ENCODE results near the gene CCNY. TPM values are rescaled to one million over a fixed set of nuclear protein-coding genes. Genes with fewer than 3 reads are reported as not detected.

CCNY gene
- total RNA-seq, 1 experiment from 2014 or later: 53.3 TPM

DNA sequence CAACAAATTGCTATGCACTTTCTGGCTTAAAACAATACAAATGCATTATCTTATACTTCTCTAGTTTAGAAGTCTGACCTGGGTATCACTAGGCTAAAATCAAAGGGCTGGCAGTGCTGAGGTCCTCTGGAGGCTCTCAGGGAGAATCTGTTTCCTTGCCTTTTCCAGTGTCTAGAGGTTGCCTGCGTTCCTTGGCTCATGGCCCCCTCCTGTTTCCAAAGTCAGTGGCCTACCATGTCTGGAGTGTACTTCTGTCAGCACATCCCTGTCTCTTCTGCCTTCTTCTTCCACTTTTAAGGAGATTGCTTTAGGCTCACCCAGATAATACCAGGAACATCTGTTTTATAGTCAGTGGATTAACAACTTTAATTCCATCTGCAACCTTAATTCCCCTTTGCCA, 52.4 kb downstream of the CCNY start:
- ATAC-seq: no peak
- POLR2A ChIA-PET: no interaction called here
- Mint-ChIP-seq H3K27me3 (ENCODE audit: low read depth) (no peaks in the 10 kb centered on the region), H3K36me3 (peaks cover 32% of the 10 kb centered on the region), H3K9me3 (peaks cover 39% of the 10 kb centered on the region), H3K4me1 (peaks cover 56% of the 10 kb centered on the region), H3K4me3 (no peak overlapping the region), H3K27ac (no peak overlapping the region)
- CTCF ChIA-PET: no interaction called here
- DNase-seq (ENCODE audit: low spot score): no peak
- TF ChIP-seq, protein P1, sequence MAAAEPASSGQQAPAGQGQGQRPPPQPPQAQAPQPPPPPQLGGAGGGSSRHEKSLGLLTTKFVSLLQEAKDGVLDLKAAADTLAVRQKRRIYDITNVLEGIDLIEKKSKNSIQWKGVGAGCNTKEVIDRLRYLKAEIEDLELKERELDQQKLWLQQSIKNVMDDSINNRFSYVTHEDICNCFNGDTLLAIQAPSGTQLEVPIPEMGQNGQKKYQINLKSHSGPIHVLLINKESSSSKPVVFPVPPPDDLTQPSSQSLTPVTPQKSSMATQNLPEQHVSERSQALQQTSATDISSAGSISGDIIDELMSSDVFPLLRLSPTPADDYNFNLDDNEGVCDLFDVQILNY (CRISPR knock-in tag; IDR thresholded peaks at IDR 0.05): no peak
- TF ChIP-seq MYBL2 (CRISPR knock-in tag; IDR thresholded peaks at IDR 0.05) (no peak), ELF4 (CRISPR knock-in tag; IDR thresholded peaks at IDR 0.05; ENCODE audit: low read depth) (no peak), ZNF317 (CRISPR knock-in tag; IDR thresholded peaks at IDR 0.05; ENCODE audit: borderline replicate concordance, low read depth) (no peak), ETV6 (CRISPR knock-in tag; IDR thresholded peaks at IDR 0.05) (no peak)
- TF ChIP-seq, protein P2, sequence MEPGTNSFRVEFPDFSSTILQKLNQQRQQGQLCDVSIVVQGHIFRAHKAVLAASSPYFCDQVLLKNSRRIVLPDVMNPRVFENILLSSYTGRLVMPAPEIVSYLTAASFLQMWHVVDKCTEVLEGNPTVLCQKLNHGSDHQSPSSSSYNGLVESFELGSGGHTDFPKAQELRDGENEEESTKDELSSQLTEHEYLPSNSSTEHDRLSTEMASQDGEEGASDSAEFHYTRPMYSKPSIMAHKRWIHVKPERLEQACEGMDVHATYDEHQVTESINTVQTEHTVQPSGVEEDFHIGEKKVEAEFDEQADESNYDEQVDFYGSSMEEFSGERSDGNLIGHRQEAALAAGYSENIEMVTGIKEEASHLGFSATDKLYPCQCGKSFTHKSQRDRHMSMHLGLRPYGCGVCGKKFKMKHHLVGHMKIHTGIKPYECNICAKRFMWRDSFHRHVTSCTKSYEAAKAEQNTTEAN (CRISPR knock-in tag; IDR thresholded peaks at IDR 0.05): no peak

DNA sequence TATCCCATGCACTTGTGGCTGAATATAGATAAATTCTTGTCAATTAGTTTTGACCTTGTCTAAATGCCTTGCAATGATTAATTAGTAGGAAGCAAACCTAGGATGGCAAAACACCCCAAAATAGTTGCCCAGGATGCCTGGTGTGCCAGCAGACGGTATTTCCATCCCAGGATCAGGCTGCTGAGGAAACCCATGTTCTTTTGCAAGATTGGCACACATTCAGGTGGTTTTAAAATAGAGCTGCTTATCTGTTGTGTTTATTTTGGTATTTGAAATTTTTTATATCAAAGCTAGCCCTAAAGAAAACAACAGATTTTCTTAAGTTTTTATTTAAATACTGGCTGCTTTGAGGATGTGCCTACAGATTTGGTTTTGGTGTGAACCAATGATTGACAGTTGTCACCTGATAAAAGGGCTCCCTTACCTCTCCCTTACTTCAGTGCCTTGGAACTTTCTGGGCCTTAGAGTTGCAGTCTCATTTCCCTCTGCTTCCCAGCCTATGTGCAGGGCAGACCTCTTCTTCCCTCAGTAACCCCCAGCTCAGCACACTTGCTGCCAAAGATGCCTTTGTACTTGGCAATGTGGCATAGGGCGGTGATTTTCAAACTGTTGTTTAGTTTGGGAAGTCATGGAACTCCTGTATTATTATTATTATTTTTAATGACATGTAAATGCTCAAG, 54.0 kb downstream of the CCNY start:
- DNase-seq (ENCODE audit: low spot score): no peak
- H3K9me3 Mint-ChIP-seq: peaks cover 39% of the 10 kb centered on the region
- H3K4me3 Mint-ChIP-seq: no peak overlapping the region
- ChIA-PET POLR2A (no interaction called here), CTCF (no interaction called here)
- peaks cover 32% of the 10 kb centered on the region for H3K36me3 Mint-ChIP-seq
- H3K4me1 Mint-ChIP-seq: peaks cover 61% of the 10 kb centered on the region
- ATAC-seq: no peak
- H3K27me3 Mint-ChIP-seq (ENCODE audit: low read depth): no peaks in the 10 kb centered on the region
- H3K27ac Mint-ChIP-seq: no peak overlapping the region
- no peak for TF ChIP-seq ZNF232 (CRISPR knock-in tag; IDR thresholded peaks at IDR 0.05)

DNA sequence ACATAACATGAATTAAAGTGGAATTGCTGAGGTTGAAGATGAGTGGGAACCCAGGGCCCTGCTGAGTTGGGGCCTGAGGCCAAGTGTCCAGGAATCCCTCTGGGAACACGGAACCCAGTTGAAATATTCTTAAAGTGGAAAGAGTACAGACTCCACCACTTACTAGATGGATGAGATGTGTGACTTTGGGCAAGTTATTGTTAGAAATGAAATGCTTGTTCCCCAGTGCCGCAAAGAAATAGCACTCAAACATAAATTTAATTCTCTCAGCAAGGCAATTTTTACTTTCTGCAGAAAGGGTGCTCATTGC, 54.5 kb downstream of the CCNY start:
- Mint-ChIP-seq H3K9me3 (peaks cover 39% of the 10 kb centered on the region), H3K36me3 (peaks cover 32% of the 10 kb centered on the region)
- no peak for ATAC-seq

DNA sequence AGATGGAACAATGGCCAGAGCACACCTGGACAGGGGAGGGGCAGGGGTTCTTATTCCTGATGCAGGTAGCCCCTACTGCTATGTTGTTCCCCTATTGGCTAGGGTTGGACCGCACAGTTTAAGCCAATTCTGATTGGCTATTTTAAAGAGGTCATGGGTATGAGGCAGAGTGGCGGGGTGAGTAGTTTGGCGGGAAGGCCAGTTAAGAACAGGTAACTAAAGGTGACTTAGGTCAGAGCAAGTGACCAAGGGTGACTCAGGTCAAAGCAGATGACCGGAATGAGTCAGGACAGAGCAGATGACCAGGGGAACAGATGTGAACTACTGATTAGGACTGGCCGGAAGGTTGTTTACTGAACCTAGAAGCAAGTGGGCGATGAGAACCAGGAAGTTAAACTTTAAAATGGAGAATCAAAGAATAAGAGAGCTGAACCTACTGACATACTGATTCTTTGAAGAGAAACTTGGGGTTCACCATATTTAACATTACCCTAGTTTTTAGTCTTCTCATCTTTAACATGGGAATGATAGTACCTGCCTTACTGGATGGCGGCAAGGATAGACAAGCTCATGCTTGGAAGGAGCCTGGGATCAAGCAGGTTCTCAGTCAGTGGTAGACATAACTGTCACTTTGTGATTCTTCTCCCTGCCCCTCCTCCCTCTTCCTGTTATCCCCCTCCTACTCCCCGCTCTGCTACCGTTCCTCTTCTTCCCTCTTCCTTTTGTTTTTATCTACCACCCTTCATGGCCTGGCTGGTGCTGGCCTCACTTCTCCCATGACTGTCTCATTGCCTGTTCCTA, 55.0 kb downstream of the CCNY start:
- CTCF ChIA-PET: no interaction called here
- POLR2A ChIA-PET: no interaction called here
- Mint-ChIP-seq H3K36me3 (peaks cover 32% of the 10 kb centered on the region), H3K27me3 (ENCODE audit: low read depth) (no peaks in the 10 kb centered on the region), H3K9me3 (peaks cover 39% of the 10 kb centered on the region), H3K4me3 (no peak overlapping the region), H3K27ac (no peak overlapping the region), H3K4me1 (peaks cover 62% of the 10 kb centered on the region)
- ATAC-seq: no peak
- no peak for DNase-seq (ENCODE audit: low spot score)
- TF ChIP-seq, protein P3, sequence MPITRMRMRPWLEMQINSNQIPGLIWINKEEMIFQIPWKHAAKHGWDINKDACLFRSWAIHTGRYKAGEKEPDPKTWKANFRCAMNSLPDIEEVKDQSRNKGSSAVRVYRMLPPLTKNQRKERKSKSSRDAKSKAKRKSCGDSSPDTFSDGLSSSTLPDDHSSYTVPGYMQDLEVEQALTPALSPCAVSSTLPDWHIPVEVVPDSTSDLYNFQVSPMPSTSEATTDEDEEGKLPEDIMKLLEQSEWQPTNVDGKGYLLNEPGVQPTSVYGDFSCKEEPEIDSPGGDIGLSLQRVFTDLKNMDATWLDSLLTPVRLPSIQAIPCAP (CRISPR knock-in tag; IDR thresholded peaks at IDR 0.05): no peak
- TF ChIP-seq RORB (CRISPR knock-in tag; IDR thresholded peaks at IDR 0.05) (no peak), ELF4 (CRISPR knock-in tag; IDR thresholded peaks at IDR 0.05; ENCODE audit: low read depth) (no peak), ZNF423 (CRISPR knock-in tag; IDR thresholded peaks at IDR 0.05) (no peak), NR3C1 (CRISPR knock-in tag; conservative IDR thresholded peaks at IDR 0.05; ENCODE audit: low read depth) (no peak), ZNF138 (CRISPR knock-in tag; conservative IDR thresholded peaks at IDR 0.05) (no peak), ZNF416 (CRISPR knock-in tag; IDR thresholded peaks at IDR 0.05) (no peak)
- TF ChIP-seq, protein P4, sequence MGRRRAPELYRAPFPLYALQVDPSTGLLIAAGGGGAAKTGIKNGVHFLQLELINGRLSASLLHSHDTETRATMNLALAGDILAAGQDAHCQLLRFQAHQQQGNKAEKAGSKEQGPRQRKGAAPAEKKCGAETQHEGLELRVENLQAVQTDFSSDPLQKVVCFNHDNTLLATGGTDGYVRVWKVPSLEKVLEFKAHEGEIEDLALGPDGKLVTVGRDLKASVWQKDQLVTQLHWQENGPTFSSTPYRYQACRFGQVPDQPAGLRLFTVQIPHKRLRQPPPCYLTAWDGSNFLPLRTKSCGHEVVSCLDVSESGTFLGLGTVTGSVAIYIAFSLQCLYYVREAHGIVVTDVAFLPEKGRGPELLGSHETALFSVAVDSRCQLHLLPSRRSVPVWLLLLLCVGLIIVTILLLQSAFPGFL (CRISPR knock-in tag; IDR thresholded peaks at IDR 0.05; ENCODE audit: borderline replicate concordance): no peak
- TF ChIP-seq, protein P5, sequence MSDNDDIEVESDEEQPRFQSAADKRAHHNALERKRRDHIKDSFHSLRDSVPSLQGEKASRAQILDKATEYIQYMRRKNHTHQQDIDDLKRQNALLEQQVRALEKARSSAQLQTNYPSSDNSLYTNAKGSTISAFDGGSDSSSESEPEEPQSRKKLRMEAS (CRISPR knock-in tag; IDR thresholded peaks at IDR 0.05): no peak
- TF ChIP-seq, protein P6, sequence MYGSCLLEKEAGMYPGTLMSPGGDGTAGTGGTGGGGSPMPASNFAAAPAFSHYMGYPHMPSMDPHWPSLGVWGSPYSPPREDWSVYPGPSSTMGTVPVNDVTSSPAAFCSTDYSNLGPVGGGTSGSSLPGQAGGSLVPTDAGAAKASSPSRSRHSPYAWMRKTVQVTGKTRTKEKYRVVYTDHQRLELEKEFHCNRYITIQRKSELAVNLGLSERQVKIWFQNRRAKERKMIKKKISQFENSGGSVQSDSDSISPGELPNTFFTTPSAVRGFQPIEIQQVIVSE (CRISPR knock-in tag; IDR thresholded peaks at IDR 0.05; ENCODE audit: borderline replicate concordance): no peak

More for the DNA sequence above, 54.5 kb downstream of the CCNY start:
- ChIA-PET CTCF (no interaction called here), POLR2A (no interaction called here)
- Mint-ChIP-seq H3K27me3 (ENCODE audit: low read depth) (no peaks in the 10 kb centered on the region), H3K27ac (no peak overlapping the region), H3K4me1 (peaks cover 62% of the 10 kb centered on the region), H3K4me3 (no peak overlapping the region)
- TF ChIP-seq, protein P7, sequence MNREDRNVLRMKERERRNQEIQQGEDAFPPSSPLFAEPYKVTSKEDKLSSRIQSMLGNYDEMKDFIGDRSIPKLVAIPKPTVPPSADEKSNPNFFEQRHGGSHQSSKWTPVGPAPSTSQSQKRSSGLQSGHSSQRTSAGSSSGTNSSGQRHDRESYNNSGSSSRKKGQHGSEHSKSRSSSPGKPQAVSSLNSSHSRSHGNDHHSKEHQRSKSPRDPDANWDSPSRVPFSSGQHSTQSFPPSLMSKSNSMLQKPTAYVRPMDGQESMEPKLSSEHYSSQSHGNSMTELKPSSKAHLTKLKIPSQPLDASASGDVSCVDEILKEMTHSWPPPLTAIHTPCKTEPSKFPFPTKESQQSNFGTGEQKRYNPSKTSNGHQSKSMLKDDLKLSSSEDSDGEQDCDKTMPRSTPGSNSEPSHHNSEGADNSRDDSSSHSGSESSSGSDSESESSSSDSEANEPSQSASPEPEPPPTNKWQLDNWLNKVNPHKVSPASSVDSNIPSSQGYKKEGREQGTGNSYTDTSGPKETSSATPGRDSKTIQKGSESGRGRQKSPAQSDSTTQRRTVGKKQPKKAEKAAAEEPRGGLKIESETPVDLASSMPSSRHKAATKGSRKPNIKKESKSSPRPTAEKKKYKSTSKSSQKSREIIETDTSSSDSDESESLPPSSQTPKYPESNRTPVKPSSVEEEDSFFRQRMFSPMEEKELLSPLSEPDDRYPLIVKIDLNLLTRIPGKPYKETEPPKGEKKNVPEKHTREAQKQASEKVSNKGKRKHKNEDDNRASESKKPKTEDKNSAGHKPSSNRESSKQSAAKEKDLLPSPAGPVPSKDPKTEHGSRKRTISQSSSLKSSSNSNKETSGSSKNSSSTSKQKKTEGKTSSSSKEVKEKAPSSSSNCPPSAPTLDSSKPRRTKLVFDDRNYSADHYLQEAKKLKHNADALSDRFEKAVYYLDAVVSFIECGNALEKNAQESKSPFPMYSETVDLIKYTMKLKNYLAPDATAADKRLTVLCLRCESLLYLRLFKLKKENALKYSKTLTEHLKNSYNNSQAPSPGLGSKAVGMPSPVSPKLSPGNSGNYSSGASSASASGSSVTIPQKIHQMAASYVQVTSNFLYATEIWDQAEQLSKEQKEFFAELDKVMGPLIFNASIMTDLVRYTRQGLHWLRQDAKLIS (CRISPR knock-in tag; IDR thresholded peaks at IDR 0.05; ENCODE audit: borderline replicate concordance): no peak
- no peak for DNase-seq (ENCODE audit: low spot score)

All from WTC11 (cell line).